Caco-2 (cell line): ENCODE measurements around the gene KNOP1. TPM values are rescaled to one million over a fixed set of nuclear protein-coding genes. Genes with fewer than 3 reads are reported as not detected.

Experiments used
- BruUV-seq: library from RNA; stranded (reverse); fragments of 400-500 nt; replicated peaks from 2 replicates; lab custom pipeline; 2021; lab: Mats Ljungman, UMichigan
- CTCF ChIA-PET: fragments of 300-600 bp; sonication (Branson Sonifier 250); formaldehyde crosslinking; loops from one replicate; lab custom pipeline; 2022; ENCODE audit warnings: antibody characterized with exemption; lab: Charles Lee
- POLR2A ChIA-PET: fragments of 300-600 bp; sonication (Branson Sonifier 250); formaldehyde crosslinking; loops from one replicate; lab custom pipeline; 2022; ENCODE audit warnings: antibody characterized with exemption; lab: Charles Lee
- DNase-seq, 2 experiments: peaks; one replicate each; pipeline versions ENCODE4 v3.0.0 to v3.0.0-alpha.2; 2020 to 2022
- H3K27me3 ChIP-seq: replicated peaks from 2 replicates; pipeline ENCODE4 v1.6.0; 2011; ENCODE audit warnings: low read length; ENCODE audit not compliant: control insufficient read depth, insufficient read depth
- H3K36me3 ChIP-seq: 2 replicates; pipeline ENCODE4 v1.5.1; 2011; ENCODE audit warnings: low read length; ENCODE audit not compliant: control insufficient read depth, insufficient read depth
- H3K4me1 ChIP-seq: fragments of 250-450 bp; sonication (Bioruptor Pico); 2 replicates; pipeline ENCODE4 v1.5.1; 2020; ENCODE audit warnings: mild to moderate bottlenecking
- H3K4me3 ChIP-seq: 2 replicates; pipeline ENCODE4 v1.5.1; 2011; ENCODE audit warnings: low read depth, mild to moderate bottlenecking, control low read depth, low read length
- H3K9me3 ChIP-seq: fragments of 250-450 bp; sonication (Bioruptor Pico); 2 replicates; pipeline ENCODE4 v1.5.1; 2020; ENCODE audit warnings: mild to moderate bottlenecking, moderate library complexity
- H3K27ac Mint-ChIP-seq: one replicate; pipeline ENCODE4 v1.8.0; 2022; ENCODE audit warnings: mixed read lengths; ENCODE audit not compliant: unreplicated experiment
- H3K27me3 Mint-ChIP-seq: one replicate; pipeline ENCODE4 v1.8.0; 2022; ENCODE audit warnings: mixed read lengths; ENCODE audit not compliant: insufficient read depth, unreplicated experiment
- H3K36me3 Mint-ChIP-seq: one replicate; pipeline ENCODE4 v1.8.0; 2022; ENCODE audit warnings: mild to moderate bottlenecking, mixed read lengths; ENCODE audit not compliant: insufficient read depth, unreplicated experiment
- H3K4me1 Mint-ChIP-seq: one replicate; pipeline ENCODE4 v1.8.0; 2022; ENCODE audit warnings: low read depth, mixed read lengths; ENCODE audit not compliant: unreplicated experiment
- H3K4me3 Mint-ChIP-seq: one replicate; pipeline ENCODE4 v1.8.0; 2022; ENCODE audit warnings: mild to moderate bottlenecking, moderate library complexity, mixed read lengths; ENCODE audit not compliant: unreplicated experiment
- H3K9me3 Mint-ChIP-seq: one replicate; pipeline ENCODE4 v1.8.0; 2022; ENCODE audit warnings: mixed read lengths; ENCODE audit not compliant: unreplicated experiment
- CTCF ChIP-seq, 2 experiments: fragments of 200-600 bp in 1 of 2; IDR thresholded peaks; 1 replicate in 1 of 2; 2 replicates in 1 of 2; pipeline versions ENCODE4 v1.5.1 to v1.8.0; 2011 to 2022; ENCODE audit warnings: antibody characterized with exemption in 1 of 2, control low read depth in 1 of 2, inconsistent platforms in 1 of 2, low read depth in 1 of 2, low read length in 1 of 2, mild to moderate bottlenecking in 1 of 2, moderate library complexity in 1 of 2; ENCODE audit not compliant: insufficient read depth in 1 of 2, severe bottlenecking in 1 of 2, unreplicated experiment in 1 of 2
- intact Hi-C: fragments of 100-400 bp; cut with micrococcal nuclease; formaldehyde crosslinking; loops from one replicate; pipeline ENCODE4 v1.10.0; 2022; ENCODE audit not compliant: unreplicated experiment
- total RNA-seq: library from RNA; stranded (reverse); gene quantifications from 2 replicates; pipeline ENCODE4 v1.2.3, GENCODE V29; 2022

KNOP1 gene
- total RNA-seq, 1 experiment from 2014 or later, result 29.3 TPM

- Mint-ChIP-seq H3K4me1 (no peaks in the 10 kb centered on the region), H3K4me3 (no peak overlapping the region), H3K27me3 (no peaks in the 10 kb centered on the region), H3K27ac (no peak overlapping the region), H3K9me3 (peaks cover 10% of the 10 kb centered on the region), H3K36me3 (peaks cover 8% of the 10 kb centered on the region)
- BruUV-seq, result no TSS peak
- Histone ChIP-seq H3K36me3 (no peaks in the 10 kb centered on the region), H3K27me3 (no peaks in the 10 kb centered on the region), H3K4me1 (no peaks in the 10 kb centered on the region; the same call in 1 of the 2 replicates), H3K4me3 (no peak overlapping the region), H3K9me3 (peaks cover 13% of the 10 kb centered on the region; the same call in 1 of the 2 replicates)
- no peak for TF ChIP-seq CTCF (IDR thresholded peaks at IDR 0.05; ENCODE audit: insufficient read depth in 1 of 2, low read depth in 1 of 2, low read length in 1 of 2, severe bottlenecking in 1 of 2, unreplicated experiment in 1 of 2)
- POLR2A ChIA-PET, result no interaction called here
- CTCF ChIA-PET, result interaction anchor here (0.6 kb wide), 2 partner anchors 32 to 58 kb away, joined by 3 to 4 read pairs; no protein-coding TSS in a partner anchor
- no peak for DNase-seq
- intact Hi-C loops, result no loop called here
Measured at GRCh38 chr16:19664166-19664565, 53.9 kb downstream of the KNOP1 start.

- no peak overlapping the region for H3K4me3 Mint-ChIP-seq
- DNase-seq, result peak in 1 of 2 experiments; percentile 8
- Histone ChIP-seq H3K4me1 (no peaks in the 10 kb centered on the region; the same call in 1 of the 2 replicates), H3K36me3 (no peaks in the 10 kb centered on the region), H3K9me3 (peaks cover 13% of the 10 kb centered on the region; the same call in 1 of the 2 replicates), H3K4me3 (no peak overlapping the region), H3K27me3 (no peaks in the 10 kb centered on the region)
- TF ChIP-seq CTCF (IDR thresholded peaks at IDR 0.05; ENCODE audit: insufficient read depth in 1 of 2, low read depth in 1 of 2, low read length in 1 of 2, severe bottlenecking in 1 of 2, unreplicated experiment in 1 of 2), result no peak
- ChIA-PET POLR2A (no interaction called here), CTCF (no interaction called here)
- no TSS peak for BruUV-seq
- intact Hi-C loops, result no loop called here
- H3K27me3 Mint-ChIP-seq, result no peaks in the 10 kb centered on the region
- no peak overlapping the region for H3K27ac Mint-ChIP-seq
- H3K9me3 Mint-ChIP-seq, result peaks cover 13% of the 10 kb centered on the region
- peaks cover 8% of the 10 kb centered on the region for H3K36me3 Mint-ChIP-seq
- no peaks in the 10 kb centered on the region for H3K4me1 Mint-ChIP-seq
Measured at GRCh38 chr16:19662351-19662750, 55.7 kb downstream of the KNOP1 start.

GRCh38 chr16:19660432-19660831, 57.6 kb downstream of the KNOP1 start:
- CTCF ChIA-PET, result no interaction called here
- Mint-ChIP-seq H3K27me3 (no peaks in the 10 kb centered on the region), H3K9me3 (peaks cover 13% of the 10 kb centered on the region), H3K27ac (no peak overlapping the region), H3K36me3 (peaks cover 5% of the 10 kb centered on the region), H3K4me3 (no peak overlapping the region), H3K4me1 (no peaks in the 10 kb centered on the region)
- DNase-seq, result no peak
- no TSS peak for BruUV-seq
- H3K4me1 ChIP-seq, result no peaks in the 10 kb centered on the region; the same call in 1 of the 2 replicates
- POLR2A ChIA-PET, result no interaction called here
- no peaks in the 10 kb centered on the region for H3K27me3 ChIP-seq
- intact Hi-C loops, result no loop called here
- H3K4me3 ChIP-seq, result no peak overlapping the region
- no peak for TF ChIP-seq CTCF (IDR thresholded peaks at IDR 0.05; ENCODE audit: insufficient read depth in 1 of 2, low read depth in 1 of 2, low read length in 1 of 2, severe bottlenecking in 1 of 2, unreplicated experiment in 1 of 2)
- peaks cover 13% of the 10 kb centered on the region; the same call in 1 of the 2 replicates for H3K9me3 ChIP-seq
- no peaks in the 10 kb centered on the region for H3K36me3 ChIP-seq
